HCT116 (cell line): ENCODE measurements around the gene PRPF40A.

ENCODE experiments used
- CTCF ChIP-seq, 3 experiments: fragments of 200-600 bp in 1 of 3; sonication (generic) in 1 of 3; IDR thresholded peaks in 2 of 3; conservative IDR thresholded peaks in 1 of 3; 2 replicates each; pipeline ENCODE4 v1.5.1; 2012 to 2017; ENCODE audit warnings: low read depth in 2 of 3, low read length in 2 of 3, antibody characterized with exemption in 1 of 3, borderline replicate concordance in 1 of 3, control low read depth in 1 of 3, mild to moderate bottlenecking in 1 of 3, mixed read lengths in 1 of 3, mixed run types in 1 of 3, moderate library complexity in 1 of 3; ENCODE audit not compliant: insufficient read depth in 1 of 3
- EGR1 ChIP-seq: IDR thresholded peaks from 2 replicates; pipeline ENCODE4 v1.6.1; 2012; ENCODE audit warnings: low read depth
- POLR2AphosphoS5 ChIP-seq: IDR thresholded peaks from 2 replicates; pipeline ENCODE4 v1.6.1; 2011; ENCODE audit warnings: mild to moderate bottlenecking, low read depth, low read length, moderate library complexity
- RAD21 ChIP-seq: IDR thresholded peaks from 2 replicates; pipeline ENCODE4 v1.6.1; 2012; ENCODE audit warnings: low read depth, mild to moderate bottlenecking
- TCF7L2 ChIP-seq: IDR thresholded peaks from 2 replicates; pipeline ENCODE4 v1.7.0; 2011; ENCODE audit warnings: borderline replicate concordance, inconsistent platforms; ENCODE audit not compliant: insufficient read depth, insufficient read length; ENCODE audit errors: extremely low read depth

DNA sequence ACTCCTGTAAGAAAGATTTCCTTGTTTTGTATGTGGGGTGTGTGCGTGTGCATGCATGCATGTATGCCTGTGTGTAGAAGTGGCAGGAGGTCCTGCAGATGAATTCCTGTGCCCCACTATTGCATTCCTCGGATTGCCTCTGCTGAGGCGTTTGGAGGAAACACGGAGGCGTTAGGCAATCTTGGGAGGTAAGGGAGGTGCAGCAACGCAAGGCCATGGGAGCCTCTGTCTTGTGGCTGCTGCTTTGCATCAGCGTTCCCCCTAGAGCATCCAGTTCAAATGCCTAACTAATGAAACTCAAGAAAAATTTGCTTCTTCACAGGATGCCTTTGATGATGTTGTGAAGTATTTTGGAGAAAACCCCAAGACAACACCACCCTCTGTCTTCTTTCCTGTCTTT is 80.0 kb downstream of the PRPF40A start:
- TF ChIP-seq RAD21 (no peak), EGR1 (no peak), POLR2AphosphoS5 (no peak), CTCF (IDR thresholded peaks at IDR 0.05 in 2 of 3, conservative IDR thresholded peaks at IDR 0.05 in 1 of 3; ENCODE audit: borderline replicate concordance in 1 of 3, insufficient read depth in 1 of 3, low read depth in 2 of 3, low read length in 2 of 3) (no peak), TCF7L2 (no peak)
